Stimulated activated CD4-positive, alpha-beta T cell treated with anti-CD3 and anti-CD28 coated beads, Interleukin-1b, Interleukin-23, amount 100 ng/mL, for 4 hours (primary cell): ENCODE measurements around the gene TOMM20.

ENCODE experiments used
- DNase-seq, 2 donors: peaks; one replicate each; pipeline ENCODE4 v3.0.0-alpha.2; 2020; ENCODE audit warnings: low read depth in 2 of 2

The TOMM20 gene

DNA sequence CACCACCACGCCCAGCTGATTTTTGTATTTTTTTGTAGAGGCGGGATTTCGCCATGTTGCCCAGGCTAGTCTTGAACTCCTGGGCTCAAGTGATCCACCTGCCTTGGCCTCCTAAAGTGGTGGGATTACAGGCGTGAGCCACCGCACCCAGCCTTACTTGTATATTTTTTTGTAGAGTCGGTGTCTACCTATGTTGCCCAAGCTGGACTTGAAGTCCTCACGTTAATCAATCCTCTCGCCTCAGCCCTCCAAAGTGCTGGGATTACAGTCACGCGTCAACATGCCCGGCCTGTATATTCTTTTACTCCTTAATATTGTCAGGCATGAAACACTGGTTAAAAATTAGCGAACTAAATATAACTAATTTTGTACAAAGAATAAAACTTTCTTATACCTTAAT is 5.5 kb upstream of the TOMM20 start:
- no peak for DNase-seq

DNA sequence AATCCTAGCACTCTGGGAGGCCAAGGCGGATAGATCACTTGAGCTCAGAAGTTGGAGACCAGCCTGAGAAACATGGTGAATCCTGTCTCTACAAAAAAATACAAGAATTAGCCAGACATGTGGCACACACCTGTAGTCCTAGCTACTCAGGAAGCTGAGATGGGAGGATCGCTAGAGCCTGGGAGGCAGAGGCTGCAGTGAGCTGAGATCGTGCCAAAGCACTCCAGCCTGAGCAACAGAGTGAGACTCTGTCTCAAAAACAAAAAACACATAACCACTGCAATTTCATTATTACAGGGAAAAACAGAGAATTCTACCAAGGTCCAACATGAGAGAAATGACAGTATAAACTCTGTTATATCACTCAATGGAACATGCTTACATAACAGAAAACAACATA is 4.4 kb upstream of the TOMM20 start:
- DNase-seq, result no peak

DNA sequence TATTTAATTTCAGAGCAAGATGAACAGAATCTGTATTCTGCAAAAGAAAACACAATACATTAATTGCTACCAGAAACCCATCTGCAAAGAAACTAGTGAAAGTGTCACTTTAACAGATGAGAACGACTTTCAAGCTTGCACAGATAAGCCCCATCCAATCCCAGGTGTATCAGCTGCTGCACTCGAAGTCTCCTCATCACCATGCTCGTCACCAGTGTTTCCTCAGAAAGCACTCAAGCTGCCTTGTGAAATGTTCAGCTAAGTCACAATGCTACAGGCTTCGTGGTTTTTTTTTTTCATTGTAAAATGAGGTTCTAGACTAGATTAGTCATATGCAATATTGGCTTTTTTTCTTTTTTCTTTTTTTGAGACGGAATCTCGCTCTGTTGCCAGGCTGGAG is 3.3 kb upstream of the TOMM20 start:
- no peak for DNase-seq

DNA sequence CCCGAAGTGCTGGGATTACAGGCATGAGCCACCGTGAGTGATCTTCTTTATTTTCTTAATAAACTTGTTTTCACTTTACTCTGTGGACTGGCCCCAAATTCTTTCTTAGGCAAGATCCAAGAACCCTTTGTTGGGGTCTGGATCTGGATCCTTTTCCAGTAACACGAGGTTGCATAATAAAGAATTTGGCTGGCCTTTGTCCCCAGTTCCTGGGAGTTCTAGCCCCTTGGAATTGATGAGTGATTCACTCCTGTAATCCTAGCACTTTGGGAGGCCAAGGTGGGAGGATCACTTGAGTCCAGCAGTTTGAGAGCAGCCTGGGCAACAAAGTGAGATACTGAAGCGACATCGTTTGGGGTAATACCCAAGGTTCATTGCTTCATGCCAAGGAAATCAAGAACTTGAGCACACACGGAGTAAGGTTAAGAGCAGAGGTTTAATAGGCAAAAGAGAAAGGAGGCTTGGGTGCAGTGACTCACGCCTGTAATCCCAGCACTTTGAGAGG is 2.2 kb upstream of the TOMM20 start:
- DNase-seq, result no peak

DNA sequence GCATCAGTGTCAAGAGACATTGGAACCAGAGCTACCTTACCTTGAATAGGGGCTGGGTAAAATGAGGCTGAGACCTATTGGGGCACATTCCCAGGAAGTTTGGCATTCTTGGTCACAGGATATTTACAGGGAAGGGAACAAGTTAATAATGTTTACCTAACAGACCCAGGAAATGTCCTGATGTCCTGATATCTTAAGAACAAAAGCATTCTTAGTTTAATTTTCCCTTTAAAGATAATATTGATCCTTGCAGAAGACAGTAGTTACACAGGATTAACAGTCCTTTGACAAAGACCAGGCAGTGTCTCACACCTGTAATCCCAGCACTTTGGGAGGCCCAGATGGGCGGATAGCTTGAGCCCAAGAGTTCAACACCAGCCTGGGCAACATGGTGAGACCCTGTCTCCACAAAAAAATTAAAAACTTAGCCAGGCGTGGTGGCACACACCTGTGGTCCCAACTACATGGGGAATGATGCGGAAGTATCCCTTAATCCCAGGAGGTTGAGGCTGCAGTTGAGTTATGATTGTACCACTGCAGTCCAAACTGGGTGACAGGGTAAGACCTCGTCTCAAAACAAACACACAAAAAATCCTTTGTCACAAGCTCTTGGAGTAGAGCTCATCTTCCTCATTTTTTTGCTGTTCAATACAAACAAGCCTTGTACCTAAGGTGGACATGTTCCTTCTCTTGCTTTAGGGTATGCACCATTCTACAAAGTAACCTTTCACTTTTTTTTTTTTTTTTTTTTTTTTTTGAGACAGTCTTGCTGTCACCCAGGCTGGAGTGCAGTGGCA is 1.3 kb upstream of the TOMM20 start:
- DNase-seq, result no peak

DNA sequence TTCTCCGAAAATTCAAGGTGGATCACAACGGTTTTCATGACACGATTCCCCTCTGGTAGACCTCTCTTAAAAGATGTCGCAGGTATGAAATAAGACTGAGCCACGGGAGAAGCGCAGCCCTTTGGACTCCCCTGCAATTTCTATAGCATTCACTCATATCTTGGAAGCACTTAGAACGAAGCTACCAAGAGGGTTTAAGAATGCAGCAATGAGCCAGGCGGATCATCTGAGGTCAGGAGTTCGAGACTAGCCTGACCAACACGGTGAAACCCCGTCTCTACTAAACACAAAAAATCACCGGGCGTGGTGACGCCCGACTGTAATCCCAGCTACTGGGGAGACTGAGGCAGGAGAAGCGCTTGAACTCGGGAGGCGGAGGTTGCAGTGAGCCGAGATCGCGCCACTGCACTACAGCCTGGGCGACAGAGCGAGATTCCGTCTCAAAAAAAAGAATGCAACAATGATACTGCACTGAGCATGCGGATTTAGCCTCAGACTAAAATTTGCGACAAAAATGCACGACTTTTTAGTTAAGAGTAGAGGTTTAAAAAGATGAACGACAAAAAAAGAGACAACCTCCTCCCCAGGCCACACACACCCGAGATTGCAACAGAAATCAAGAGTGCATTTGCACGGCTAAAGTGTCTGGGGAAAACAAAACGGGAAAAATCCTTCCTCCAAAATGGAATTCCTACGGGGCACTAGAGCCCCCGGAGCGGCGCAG is 743 bp downstream of the TOMM20 start:
- DNase-seq, result no peak

DNA sequence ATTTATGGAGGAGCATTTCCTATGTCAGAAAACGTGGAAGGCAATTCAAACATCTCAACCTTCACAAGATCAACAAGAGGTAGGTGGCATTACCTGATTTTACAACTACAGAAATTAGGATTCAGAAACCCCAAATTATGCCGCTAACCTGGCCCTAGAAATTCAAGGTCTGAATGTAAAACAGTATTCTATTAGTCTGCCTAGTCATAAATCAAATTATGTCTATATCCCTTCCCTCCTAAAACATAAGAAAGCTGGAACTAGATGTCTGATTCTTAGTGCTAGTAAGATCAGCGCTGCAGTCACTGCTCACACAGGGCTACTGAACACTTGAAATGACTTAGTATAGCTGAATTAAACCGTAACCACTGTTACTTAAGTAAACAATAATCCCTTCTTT is 1.4 kb downstream of the TOMM20 start:
- no peak for DNase-seq

DNA sequence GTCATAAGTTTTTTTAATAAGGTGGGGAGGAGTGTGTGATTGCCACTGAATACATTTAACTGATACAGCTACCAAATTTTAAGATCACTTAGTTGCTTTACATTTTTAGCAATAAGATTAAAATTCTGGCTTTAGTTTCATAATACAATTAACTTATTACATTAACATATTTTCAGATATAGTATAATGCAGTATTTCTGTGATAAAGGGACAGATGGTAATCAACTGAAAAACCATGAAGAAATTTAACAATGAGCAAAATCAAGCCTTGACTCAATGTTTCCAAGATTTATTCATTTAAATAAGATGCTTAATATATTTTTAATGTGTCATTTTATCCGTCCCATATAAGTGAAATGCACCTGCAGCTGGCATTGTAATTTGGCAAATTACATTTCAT is 4.0 kb downstream of the TOMM20 start:
- no peak for DNase-seq

DNA sequence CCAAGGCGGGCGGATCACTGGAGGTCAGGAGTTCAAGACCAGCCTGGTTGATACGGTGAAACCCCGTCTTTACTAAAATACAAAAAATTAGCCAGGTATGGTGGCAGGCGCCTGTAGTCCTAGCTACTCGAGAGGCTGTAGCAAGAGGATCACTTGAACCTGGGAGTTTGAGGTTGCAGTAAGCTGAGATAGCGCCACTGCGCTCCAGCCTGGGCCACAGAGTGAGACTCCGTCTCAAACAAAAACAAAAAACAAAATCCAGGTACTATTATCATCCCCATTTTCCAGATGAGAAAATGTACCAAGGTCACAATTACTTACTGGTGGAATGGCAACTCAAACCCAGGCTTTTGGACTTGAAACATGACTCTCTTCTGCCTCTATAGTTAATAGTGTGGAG is 4.5 kb downstream of the TOMM20 start:
- DNase-seq, result no peak

DNA sequence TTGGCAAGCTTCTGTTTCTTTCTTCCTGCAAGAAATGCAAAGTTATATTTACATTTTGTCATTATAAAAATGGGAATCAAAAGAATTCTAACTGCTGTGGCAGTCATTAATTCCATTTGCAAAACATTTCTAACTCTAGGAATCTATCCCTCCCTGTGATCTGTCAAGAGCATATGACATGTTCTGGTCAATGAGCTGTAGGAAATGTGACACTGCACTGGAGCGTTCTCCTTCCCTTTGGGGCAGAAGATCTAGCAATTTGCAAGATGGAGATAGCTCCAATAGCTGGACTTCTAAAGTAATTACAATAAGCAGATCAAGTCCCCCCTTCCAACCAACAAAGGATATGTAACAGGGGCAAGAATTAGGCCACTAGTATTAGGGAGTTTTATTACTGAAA is 6.3 kb downstream of the TOMM20 start:
- DNase-seq, result no peak

DNA sequence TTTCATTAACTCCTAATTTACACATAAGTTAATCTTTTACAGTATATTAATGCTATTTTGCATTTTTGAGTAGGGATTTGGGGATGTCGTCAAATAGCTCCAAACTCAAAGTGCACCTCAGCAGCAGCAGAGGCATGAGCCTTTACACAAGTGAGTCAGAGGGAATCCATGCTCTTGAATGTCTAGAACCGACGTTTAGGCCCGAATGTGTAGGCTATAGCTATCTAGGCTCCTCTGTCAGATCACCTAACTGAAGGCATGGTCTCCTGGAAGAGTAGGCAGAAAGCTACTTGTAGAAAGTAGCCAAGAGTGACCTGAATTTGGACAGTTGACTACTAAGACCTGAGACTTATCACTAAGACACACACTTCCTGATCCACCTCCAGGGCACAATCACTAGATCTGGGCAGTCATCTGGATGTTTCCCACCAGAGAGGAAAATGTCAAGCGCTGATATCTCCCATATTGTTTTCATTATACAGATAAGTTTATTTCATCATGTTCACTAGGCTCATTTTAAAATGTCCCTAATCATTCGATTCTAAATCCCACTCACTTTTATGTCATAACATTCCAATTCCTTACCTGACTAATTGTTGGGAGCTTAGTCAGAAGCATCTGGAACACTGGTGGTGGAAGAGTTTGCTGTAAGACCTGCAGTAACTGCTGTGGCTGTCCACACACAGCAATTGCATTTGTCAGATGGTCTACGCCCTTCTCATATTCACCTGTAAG is 15.3 kb downstream of the TOMM20 start:
- no peak for DNase-seq

DNA sequence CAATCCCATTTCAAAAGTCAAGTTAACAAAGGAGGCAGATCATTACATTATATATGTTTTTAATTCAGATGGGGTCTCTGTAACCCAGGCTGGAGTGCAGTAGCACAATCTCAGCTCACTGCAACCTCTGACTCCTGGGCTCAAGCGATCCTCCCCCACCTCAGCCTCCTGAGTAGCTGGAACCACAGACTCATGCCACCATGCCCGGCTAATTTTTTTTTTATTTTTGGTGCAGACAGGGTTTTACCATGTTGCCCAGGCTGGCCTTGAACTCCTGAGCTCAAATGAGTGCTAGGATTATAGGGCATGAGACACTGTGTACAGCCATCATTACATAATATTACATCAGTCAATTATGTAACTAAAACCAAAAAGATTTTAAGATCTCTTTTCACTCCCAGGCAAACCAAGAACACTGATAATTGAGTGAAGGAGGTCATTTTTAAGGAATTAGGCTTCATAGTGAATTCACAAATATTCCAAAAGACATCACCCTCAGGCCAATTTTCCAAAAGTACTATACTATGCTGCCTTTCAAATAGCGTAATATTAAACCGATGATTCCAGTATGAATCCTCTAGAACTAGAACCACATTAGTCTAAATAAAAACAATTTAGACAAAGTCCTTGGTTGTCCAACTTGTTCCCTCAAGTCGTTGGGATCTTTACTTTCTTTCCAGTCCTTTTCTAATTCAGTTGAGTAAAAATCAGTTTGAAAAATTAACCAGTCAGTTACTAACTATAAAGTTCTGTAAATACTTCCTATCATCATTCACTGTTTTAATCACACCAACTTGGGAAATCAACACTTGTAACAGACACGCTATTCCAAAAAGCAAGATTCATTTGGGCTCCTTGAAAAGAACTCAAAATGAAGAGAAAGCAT is 16.1 kb downstream of the TOMM20 start:
- DNase-seq, result no peak

DNA sequence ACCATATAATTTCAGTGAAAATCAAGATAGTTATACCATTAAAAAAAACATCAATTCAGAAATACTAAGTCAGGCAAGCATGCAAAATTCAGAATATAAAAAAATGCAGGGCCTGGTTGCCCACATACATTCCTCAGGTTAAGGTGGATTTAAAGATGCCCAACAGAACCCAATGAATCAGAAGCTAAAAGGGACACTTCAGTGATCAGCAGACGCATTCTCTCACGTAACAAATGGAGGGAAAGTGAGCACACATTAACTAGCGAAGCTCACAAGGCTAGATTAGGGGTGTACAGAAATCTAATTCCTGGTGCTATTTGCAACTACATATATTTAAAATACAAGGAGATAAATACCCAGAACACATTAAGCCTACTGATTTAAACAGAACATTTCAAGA is 17.5 kb downstream of the TOMM20 start:
- DNase-seq, result no peak

DNA sequence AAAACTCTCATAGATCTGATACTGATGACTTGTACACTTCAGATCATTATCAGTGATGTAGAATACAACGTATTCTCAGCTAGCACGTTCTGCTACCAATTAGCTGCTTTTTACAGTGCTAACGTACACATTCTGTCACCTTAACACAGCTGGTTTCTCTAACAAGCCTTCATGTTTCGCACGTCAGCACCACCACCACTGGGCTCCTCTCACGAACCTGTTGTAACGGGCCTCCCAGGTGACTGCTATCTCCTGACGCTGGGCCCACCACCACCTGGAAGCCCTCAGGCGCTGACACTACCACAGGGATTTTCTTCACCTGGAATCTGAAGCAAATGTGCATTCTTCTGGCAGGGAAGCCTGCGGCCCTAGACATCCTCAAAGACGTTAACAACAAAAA is 19.8 kb downstream of the TOMM20 start:
- DNase-seq, result no peak

DNA sequence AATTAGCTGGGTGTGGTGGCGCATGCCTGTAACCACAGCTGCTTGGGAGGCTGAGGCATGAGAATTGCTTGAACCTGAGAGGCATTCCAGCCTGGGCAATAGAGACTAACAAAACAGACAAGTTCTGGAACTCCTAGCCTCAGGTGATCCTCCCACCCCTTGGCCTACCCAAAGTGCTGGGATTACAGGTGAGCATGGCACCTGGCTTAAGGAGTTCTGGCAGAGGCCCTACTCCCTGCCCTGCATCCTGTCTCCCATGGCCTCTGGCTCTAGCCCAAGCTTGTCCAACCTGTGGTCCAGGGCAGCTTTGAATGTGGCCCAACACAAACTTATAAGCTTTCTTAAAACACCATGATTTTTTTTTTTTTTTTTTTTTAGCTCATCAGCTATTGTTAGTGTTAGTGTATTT is 20.4 kb downstream of the TOMM20 start:
- no peak for DNase-seq

DNA sequence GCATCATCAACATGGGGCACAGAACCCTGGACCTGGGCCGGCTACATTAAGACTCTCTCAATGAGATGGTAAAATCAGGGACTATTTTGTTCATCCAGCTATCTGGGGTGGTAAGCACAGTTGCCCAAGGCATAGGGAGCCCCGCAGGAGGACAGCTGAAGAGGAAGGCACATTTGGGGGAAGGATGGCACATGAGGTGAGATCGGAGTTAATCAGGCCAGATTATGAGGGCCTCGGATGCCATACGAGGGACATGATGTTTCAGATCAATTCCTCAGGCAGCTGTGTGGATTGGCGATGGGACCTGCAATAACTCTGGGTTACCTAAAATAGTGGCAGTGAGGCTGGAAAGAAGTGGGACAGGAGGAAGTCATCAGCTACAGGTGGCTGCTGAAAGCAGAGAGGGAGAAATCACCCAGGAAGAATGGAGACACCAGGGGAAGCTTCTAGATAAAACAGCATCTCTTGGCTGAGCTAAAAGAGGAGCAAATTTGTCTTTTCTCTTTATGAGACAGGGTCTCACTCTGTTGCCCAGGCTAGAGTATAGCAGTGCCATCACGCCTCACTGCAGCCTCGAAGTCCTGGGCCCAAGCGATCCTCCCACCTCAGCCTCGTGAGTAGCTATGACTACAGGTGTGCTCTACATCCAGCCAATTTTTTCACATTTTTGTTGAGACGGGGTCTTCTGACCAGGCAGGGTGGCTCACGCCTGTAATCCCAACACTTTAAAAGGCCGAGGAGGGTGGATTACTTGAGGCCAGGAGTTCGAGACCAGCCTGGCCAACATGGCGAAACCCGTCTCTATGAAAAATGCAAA is 21.1 kb downstream of the TOMM20 start:
- no peak for DNase-seq

DNA sequence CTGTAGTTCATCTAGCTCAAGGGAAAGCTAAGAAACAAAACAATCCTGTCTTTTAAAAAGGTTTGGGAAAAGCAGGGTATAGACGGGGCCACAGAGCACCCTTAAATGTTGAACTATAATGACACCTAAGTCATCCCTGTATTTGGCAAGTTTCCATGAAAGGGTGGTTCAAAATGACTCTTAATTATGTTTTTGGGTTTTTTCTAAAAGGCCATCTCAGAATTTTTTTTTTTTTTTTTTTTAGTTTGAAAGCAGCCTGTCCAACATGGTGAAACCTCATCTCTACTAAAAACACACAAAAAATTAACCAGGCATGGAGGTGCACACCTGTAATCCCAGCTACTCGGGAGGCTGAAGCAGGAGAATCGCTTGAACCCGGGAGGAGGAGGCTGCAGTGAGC is 22.2 kb downstream of the TOMM20 start:
- DNase-seq, result no peak

DNA sequence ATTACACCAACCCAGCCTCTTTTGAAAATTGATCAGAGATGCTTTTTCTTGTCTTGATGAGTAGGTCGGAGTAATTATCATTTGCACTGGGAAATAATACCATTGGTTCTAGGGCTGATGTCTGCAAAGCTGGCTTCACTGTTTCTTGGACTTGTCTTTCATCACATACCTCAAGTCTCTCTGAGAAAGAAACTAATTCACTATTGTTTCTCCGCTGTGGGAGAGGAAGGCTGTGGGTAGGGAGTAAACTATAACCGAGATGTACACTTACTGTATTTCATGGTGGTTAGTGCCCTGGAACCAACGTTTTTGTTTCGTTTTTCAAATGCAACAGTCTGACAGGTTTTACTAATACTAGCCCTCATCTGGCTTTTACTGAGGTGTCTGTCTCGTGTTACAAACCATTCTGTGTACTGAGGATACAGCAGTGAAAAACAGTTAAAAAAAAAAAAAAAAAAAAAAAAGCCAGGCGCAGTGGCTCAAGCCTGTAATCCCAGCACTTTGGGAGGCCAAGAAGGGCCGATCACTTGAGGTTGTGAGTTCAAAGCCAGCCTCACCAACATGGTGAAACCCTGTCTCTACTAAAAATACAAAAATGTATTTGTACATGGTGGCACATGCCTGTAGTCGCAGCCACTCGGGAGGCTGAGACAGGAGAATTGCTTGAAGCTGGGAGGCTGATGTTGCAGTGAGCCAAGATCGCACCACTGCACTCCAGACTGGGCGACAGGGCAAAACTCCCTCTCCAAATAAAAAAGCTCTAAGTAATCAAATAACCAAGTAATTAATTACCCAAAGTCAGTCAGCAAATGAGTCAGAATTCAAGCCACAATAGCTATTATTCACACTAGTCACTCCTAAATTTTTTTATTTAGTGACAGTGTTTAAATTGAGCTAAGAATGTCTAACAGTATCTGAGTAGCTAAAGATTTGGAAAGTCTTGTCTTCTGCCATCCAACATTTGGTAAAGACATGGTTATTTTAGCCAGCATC is 23.3 kb downstream of the TOMM20 start:
- DNase-seq, result no peak

DNA sequence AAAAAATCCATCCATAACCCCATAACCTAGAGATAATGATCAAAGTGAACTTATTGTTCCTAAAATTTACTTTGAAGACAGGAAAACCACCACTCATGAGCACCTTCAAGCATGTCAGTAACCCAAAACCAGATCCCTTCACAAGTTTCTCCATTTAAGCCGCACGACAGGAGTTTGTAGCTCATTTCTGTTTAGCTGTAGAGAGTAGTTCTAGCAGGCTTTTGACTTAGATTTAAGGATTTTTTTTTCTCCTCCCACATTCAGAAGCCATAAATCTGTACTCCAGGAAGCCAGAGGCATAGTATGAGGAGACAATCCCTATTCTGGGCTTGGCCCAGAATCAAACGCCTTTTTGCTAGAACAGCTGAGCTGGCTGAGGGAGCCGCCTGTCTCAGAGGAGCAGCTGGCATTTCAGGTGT is 25.6 kb downstream of the TOMM20 start:
- no peak for DNase-seq

DNA sequence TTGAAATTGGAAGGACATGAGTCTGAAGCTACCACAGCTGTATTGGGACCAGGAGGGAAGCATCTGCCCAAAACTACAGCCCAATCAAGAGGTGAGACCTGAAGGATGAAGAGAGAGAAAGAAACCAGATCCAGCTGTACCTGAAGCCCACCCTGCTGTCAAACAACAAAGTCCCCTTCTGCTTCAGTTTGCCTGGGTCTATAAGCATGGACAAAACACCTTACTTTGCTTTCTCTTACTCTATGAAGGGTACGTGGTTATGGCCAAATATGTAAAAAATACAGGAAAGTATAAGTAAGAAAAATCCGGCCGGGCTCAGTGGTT is 26.4 kb downstream of the TOMM20 start:
- DNase-seq, result no peak
